ENCODE measurements around the gene CAPZA2. TPM values are rescaled to one million over a fixed set of nuclear protein-coding genes. Genes with fewer than 3 reads are reported as not detected.

Gene CAPZA2
- total and polyA plus RNA-seq, 9 of the 15 experiments (the other 6 are each of a cell fraction or from before 2014, with no cell fraction given) = 67.0 to 524 (median 176) TPM

DNA sequence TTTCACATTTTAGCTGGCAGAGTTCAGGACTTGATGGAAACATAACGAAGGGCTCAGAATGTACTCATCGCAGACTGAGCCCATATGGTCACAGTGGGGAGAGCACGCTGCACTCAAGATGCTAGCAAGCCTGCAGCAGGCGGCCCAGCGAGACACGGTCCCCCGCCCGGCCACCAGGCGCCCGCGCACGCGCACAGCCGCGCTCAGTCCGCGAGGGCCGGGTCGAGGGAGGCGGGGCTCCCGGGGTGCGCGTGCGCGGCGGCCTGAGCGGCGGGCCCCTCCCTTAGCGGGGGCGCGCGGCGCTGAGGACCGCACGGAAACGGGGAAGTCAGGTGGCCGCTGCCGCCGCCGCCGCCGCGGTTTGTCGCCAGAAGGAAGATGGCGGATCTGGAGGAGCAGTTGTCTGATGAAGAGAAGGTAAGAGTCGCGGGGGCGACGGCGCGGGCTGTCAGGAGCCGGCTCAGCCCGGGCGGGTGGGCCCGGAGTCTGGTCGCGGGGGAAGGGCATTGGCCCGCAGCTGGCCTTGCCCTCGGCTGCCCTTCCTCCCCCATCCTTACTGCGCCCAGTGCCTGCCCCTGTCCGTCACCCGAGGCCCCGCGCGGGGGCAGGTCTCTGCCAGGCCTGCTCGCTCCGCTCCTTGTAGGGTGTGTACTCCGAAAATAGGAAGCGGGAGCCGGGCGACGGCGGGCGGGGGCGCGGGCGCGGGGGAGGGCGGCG lies at the start of gene CAPZA2 (continued):
- TF ChIP-seq, protein P1, sequence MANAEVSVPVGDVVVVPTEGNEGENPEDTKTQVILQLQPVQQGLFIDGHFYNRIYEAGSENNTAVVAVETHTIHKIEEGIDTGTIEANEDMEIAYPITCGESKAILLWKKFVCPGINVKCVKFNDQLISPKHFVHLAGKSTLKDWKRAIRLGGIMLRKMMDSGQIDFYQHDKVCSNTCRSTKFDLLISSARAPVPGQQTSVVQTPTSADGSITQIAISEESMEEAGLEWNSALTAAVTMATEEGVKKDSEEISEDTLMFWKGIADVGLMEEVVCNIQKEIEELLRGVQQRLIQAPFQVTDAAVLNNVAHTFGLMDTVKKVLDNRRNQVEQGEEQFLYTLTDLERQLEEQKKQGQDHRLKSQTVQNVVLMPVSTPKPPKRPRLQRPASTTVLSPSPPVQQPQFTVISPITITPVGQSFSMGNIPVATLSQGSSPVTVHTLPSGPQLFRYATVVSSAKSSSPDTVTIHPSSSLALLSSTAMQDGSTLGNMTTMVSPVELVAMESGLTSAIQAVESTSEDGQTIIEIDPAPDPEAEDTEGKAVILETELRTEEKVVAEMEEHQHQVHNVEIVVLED (CRISPR knock-in tag; IDR thresholded peaks at IDR 0.05) = peak; percentile 74
- TF ChIP-seq, protein P2, sequence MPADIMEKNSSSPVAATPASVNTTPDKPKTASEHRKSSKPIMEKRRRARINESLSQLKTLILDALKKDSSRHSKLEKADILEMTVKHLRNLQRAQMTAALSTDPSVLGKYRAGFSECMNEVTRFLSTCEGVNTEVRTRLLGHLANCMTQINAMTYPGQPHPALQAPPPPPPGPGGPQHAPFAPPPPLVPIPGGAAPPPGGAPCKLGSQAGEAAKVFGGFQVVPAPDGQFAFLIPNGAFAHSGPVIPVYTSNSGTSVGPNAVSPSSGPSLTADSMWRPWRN (IDR thresholded peaks at IDR 0.05; ENCODE audit: low read depth) = no peak
- peak; percentile 64; the same call in 1 of the 2 replicates for TF ChIP-seq ELF2 (CRISPR knock-in tag; IDR thresholded peaks at IDR 0.05)
- no peak; the same call in 1 of the 2 replicates for TF ChIP-seq MTF1 (CRISPR knock-in tag; IDR thresholded peaks at IDR 0.05; ENCODE audit: borderline replicate concordance)
- peak; percentile 59; the same call in 1 of the 2 replicates for TF ChIP-seq GABPB1 (CRISPR knock-in tag; IDR thresholded peaks at IDR 0.05)
- 0 out of 4 replicates have a peak, but pooled peaks of 1 of the 2 experiments have one; percentile 17 for TF ChIP-seq TRIM24 (IDR thresholded peaks at IDR 0.05)
- TF ChIP-seq, protein P3, sequence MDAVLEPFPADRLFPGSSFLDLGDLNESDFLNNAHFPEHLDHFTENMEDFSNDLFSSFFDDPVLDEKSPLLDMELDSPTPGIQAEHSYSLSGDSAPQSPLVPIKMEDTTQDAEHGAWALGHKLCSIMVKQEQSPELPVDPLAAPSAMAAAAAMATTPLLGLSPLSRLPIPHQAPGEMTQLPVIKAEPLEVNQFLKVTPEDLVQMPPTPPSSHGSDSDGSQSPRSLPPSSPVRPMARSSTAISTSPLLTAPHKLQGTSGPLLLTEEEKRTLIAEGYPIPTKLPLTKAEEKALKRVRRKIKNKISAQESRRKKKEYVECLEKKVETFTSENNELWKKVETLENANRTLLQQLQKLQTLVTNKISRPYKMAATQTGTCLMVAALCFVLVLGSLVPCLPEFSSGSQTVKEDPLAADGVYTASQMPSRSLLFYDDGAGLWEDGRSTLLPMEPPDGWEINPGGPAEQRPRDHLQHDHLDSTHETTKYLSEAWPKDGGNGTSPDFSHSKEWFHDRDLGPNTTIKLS (IDR thresholded peaks at IDR 0.05; ENCODE audit: borderline replicate concordance, low read depth) = peak; percentile 81
- TF ChIP-seq, protein P4, sequence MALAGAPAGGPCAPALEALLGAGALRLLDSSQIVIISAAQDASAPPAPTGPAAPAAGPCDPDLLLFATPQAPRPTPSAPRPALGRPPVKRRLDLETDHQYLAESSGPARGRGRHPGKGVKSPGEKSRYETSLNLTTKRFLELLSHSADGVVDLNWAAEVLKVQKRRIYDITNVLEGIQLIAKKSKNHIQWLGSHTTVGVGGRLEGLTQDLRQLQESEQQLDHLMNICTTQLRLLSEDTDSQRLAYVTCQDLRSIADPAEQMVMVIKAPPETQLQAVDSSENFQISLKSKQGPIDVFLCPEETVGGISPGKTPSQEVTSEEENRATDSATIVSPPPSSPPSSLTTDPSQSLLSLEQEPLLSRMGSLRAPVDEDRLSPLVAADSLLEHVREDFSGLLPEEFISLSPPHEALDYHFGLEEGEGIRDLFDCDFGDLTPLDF (CRISPR knock-in tag; IDR thresholded peaks at IDR 0.05) = peak; percentile 61; the same call in 1 of the 2 replicates
- TF ChIP-seq RBM22 (IDR thresholded peaks at IDR 0.05; ENCODE audit: low read depth, low read length, poor library complexity, severe bottlenecking) = peak; percentile 62
- TF ChIP-seq, protein P5, sequence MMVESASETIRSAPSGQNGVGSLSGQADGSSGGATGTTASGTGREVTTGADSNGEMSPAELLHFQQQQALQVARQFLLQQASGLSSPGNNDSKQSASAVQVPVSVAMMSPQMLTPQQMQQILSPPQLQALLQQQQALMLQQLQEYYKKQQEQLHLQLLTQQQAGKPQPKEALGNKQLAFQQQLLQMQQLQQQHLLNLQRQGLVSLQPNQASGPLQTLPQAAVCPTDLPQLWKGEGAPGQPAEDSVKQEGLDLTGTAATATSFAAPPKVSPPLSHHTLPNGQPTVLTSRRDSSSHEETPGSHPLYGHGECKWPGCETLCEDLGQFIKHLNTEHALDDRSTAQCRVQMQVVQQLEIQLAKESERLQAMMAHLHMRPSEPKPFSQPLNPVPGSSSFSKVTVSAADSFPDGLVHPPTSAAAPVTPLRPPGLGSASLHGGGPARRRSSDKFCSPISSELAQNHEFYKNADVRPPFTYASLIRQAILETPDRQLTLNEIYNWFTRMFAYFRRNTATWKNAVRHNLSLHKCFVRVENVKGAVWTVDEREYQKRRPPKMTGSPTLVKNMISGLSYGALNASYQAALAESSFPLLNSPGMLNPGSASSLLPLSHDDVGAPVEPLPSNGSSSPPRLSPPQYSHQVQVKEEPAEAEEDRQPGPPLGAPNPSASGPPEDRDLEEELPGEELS (CRISPR knock-in tag; IDR thresholded peaks at IDR 0.05; ENCODE audit: borderline replicate concordance) = peak; percentile 68; the same call in 1 of the 2 replicates
- peak; percentile 94 for TF ChIP-seq MAX (CRISPR knock-in tag; IDR thresholded peaks at IDR 0.05)
- no peak for TF ChIP-seq ZNF280B (CRISPR knock-in tag; IDR thresholded peaks at IDR 0.05)
- TF ChIP-seq ZNF217 (CRISPR knock-in tag; IDR thresholded peaks at IDR 0.05) = no peak
- TF ChIP-seq PHF8 (IDR thresholded peaks at IDR 0.05; ENCODE audit: borderline replicate concordance, low read length) = peak; percentile 99

Data from K562 (cell line).